WI38 (cell line): ENCODE results near the gene PPP1R37.
"Not testable (repeated sequence)": the region's sequence is repeated elsewhere in the genome, so short reads cannot be mapped to it uniquely, and the experiment has no call there.

Source experiments
- H3K4me3 ChIP-seq: 2 replicates; pipeline ENCODE4 v1.5.1; 2011; ENCODE audit warnings: low read depth, mild to moderate bottlenecking, control low read depth, low read length
- CTCF ChIP-seq: IDR thresholded peaks from 2 replicates; pipeline ENCODE4 v1.5.1; 2012; ENCODE audit warnings: low read depth, mild to moderate bottlenecking, control low read depth, low read length

Gene PPP1R37

GRCh38 chr19:45112111-45112827 lies 19.3 kb downstream of the PPP1R37 start:
- TF ChIP-seq CTCF, result no peak

GRCh38 chr19:45113628-45114027 lies 20.6 kb downstream of the PPP1R37 start:
- H3K4me3 ChIP-seq, result no peak overlapping the region
- TF ChIP-seq CTCF, result no peak

More at GRCh38 chr19:45112111-45112827, 19.3 kb downstream of the PPP1R37 start:
- no peak overlapping the region for H3K4me3 ChIP-seq

DNA sequence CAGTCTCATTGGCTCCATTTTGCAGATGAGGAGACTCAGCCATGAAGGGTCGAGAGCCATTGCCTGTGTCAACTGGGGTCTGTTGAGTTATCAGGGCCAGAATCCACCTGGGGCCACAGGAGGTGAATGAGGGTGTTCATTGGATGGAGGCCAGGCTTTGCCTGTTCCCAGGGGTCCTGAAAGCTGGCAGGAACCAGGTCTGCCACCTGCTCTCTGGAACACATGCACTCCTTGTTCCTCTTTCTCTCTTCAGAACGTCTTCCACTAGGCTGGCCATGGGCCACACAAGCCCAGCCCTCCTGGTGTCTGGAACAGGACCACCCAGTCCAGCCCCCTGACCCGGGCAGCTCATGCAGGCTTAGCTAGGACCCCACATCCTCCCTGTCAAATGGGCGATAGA lies 21.1 kb downstream of the PPP1R37 start:
- no peak for TF ChIP-seq CTCF
- H3K4me3 ChIP-seq, result no peak overlapping the region

GRCh38 chr19:45115809-45116615 lies 23.0 kb downstream of the PPP1R37 start:
- no peak overlapping the region for H3K4me3 ChIP-seq
- TF ChIP-seq CTCF, result no peak

GRCh38 chr19:45117167-45117594 lies 24.2 kb downstream of the PPP1R37 start:
- H3K4me3 ChIP-seq, result no peak overlapping the region
- no peak for TF ChIP-seq CTCF

DNA sequence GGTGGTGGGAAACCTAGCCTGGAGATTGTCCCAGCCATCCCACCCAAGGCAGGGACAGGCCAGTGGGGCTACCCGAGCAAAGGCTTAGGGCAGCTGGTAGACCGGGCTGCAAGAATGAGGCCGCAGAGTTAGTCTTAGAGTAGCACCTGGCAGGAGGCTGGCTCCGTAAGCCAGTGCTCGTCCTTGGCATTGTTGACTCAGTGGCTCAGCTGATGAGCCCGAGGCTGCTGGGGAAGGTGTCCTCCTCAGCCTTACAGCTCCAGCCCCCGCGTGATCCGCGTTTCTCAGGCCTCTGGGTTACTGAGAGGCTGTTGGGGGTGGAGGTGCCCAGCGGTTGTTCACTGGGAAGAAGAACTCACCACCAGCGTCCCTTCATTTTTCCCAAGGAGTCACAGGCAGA lies 24.7 kb downstream of the PPP1R37 start:
- TF ChIP-seq CTCF, result no peak
- no peak overlapping the region for H3K4me3 ChIP-seq

GRCh38 chr19:45118106-45118505 lies 25.1 kb downstream of the PPP1R37 start:
- TF ChIP-seq CTCF, result no peak
- H3K4me3 ChIP-seq, result no peak overlapping the region

- H3K4me3 ChIP-seq, result not testable (repeated sequence)
Measured at GRCh38 chr19:45118591-45119355, 25.8 kb downstream of the PPP1R37 start.
